Loucy (cell line): ENCODE measurements around the gene SKP2.
A peak's percentile ranks its signal among the peaks of the same experiment; 100 is the strongest.

Experiments used
- H2AFZ ChIP-seq: fragments of 200-600 bp; sonication (generic); 2 replicates; pipeline ENCODE4 v1.6.0; 2016; ENCODE audit warnings: antibody characterized with exemption, mild to moderate bottlenecking, low read length, moderate library complexity
- H3F3A ChIP-seq: fragments of 200-600 bp; 2 replicates; pipeline ENCODE4 v1.6.0; 2016; ENCODE audit warnings: antibody characterized with exemption, low read depth, mild to moderate bottlenecking
- H3K27me3 ChIP-seq: fragments of 200-600 bp; sonication (generic); 2 replicates; pipeline ENCODE4 v1.6.1; 2014; ENCODE audit warnings: low read length, mild to moderate bottlenecking; ENCODE audit not compliant: insufficient read depth, poor library complexity, severe bottlenecking
- H3K36me3 ChIP-seq: fragments of 200-600 bp; sonication (generic); 2 replicates; pipeline ENCODE4 v1.6.1; 2016; ENCODE audit warnings: low read length; ENCODE audit not compliant: insufficient read depth
- H3K4me1 ChIP-seq: fragments of 200-600 bp; sonication (generic); 2 replicates; pipeline ENCODE4 v1.5.1; 2014; ENCODE audit warnings: low read length, mild to moderate bottlenecking; ENCODE audit not compliant: insufficient read depth, poor library complexity, severe bottlenecking
- H3K4me2 ChIP-seq: fragments of 200-600 bp; sonication (generic); 2 replicates; pipeline ENCODE4 v1.6.0; 2014; ENCODE audit warnings: antibody characterized with exemption, low read length, low read depth, mild to moderate bottlenecking; ENCODE audit not compliant: poor library complexity, severe bottlenecking
- H3K4me3 ChIP-seq: fragments of 200-600 bp; sonication (generic); 2 replicates; pipeline ENCODE4 v1.5.1; 2014; ENCODE audit warnings: low read length, mild to moderate bottlenecking, mixed read lengths; ENCODE audit not compliant: poor library complexity, severe bottlenecking
- H3K79me2 ChIP-seq: fragments of 200-600 bp; sonication (generic); 2 replicates; pipeline ENCODE4 v1.6.1; 2014; ENCODE audit warnings: low read length; ENCODE audit not compliant: insufficient read depth
- H3K9ac ChIP-seq: fragments of 200-600 bp; sonication (generic); 2 replicates; pipeline ENCODE4 v1.6.0; 2014; ENCODE audit warnings: mild to moderate bottlenecking, low read depth, low read length, moderate library complexity; ENCODE audit not compliant: poor library complexity, severe bottlenecking
- H3K9me2 ChIP-seq: fragments of 200-600 bp; sonication (generic); replicated peaks from 2 replicates; pipeline ENCODE4 v1.6.1; 2016; ENCODE audit warnings: low read depth, low read length, mixed read lengths
- H3K9me3 ChIP-seq: fragments of 200-600 bp; sonication (generic); 2 replicates; pipeline ENCODE4 v1.6.1; 2014; ENCODE audit warnings: mild to moderate bottlenecking, antibody characterized with exemption, low read length, low read depth; ENCODE audit not compliant: insufficient read depth
- H4K20me1 ChIP-seq: fragments of 200-600 bp; sonication (generic); 2 replicates; pipeline ENCODE4 v1.6.0; 2014; ENCODE audit warnings: antibody characterized with exemption, low read length, mild to moderate bottlenecking; ENCODE audit not compliant: insufficient read depth, poor library complexity, severe bottlenecking
- EZH2phosphoT487 ChIP-seq: fragments of 200-600 bp; IDR thresholded peaks from 2 replicates; pipeline ENCODE4 v1.6.1; 2018; ENCODE audit warnings: antibody characterized with exemption, mild to moderate bottlenecking, moderate library complexity, borderline replicate concordance
- TF ChIP-seq, protein P1 (sequence below): fragments of 200-600 bp; sonication (generic); conservative IDR thresholded peaks from 2 replicates; pipeline ENCODE4 v1.5.1; 2014; ENCODE audit warnings: mild to moderate bottlenecking, antibody characterized with exemption, low read length

The SKP2 gene

DNA sequence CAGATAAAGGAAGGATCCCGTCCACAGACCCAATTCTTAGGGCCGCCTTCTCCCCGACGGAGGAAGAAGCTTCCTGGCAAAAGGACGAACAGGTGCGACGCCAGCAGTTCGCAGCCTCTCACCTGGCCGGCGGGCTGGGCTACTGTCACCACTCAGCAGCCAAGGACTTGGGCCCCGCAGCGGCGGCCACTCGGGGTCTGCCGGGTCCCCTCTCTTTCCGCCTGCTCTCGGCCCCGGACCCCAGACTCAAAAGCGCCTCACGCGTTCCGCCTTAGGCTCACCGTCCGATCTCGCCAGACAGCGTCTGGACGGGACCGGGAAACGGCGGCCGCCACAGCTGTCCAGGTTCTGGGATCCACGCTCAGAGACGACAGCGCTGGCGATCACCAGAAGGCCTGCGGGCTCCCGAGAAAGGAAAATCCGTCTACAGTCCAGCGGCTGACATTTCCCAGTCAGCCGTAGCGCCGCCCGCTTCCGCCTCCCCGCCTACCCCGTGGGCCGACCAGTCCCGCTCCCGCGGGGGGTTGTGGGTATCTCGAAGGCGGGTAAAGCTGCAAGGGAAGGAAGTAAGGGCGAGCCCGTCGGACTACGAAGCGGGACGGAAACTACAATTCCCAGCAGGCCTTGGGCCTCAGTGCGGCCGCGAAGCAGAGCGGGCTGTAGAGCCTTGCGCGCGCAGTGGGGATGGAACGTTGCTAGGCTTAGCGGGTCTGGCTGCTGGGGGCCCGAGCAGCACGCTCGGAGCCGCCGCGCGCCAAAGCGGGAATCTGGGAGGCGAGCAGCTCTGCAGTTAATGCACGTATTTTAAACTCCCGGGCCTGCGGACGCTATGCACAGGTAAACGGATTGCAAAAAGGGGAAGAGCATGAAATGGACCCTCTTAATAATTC is at the start of gene SKP2, which contains the start of gene LMBRD2:
SKP2 (plus strand) TSS at position 678 of the 890 bp plus-strand sequence; CDS start at position 830, 152 bp downstream.
LMBRD2 (minus strand) TSS at position 454 of the 890 bp plus-strand sequence. CDS start 8,538 bp downstream, outside the sequence.
- Histone ChIP-seq H3K4me3 (peak within 1 kb of the TSS; percentile 85), H3K4me1 (peaks cover 43% of the 10 kb centered on the region), H3K79me2 (peaks cover 68% of the 10 kb centered on the region), H2AFZ (peak within 1 kb of the TSS; percentile 88), H3F3A (no peaks in the 10 kb centered on the region), H3K9me2 (no peaks in the 10 kb centered on the region), H4K20me1 (peaks cover 23% of the 10 kb centered on the region), H3K27me3 (no peaks in the 10 kb centered on the region), H3K9me3 (no peaks in the 10 kb centered on the region), H3K36me3 (no peaks in the 10 kb centered on the region), H3K9ac (peak within 1 kb of the TSS; percentile 88), H3K4me2 (peak within 1 kb of the TSS; percentile 91)
- no peak for TF ChIP-seq EZH2phosphoT487
- TF ChIP-seq, protein P1, sequence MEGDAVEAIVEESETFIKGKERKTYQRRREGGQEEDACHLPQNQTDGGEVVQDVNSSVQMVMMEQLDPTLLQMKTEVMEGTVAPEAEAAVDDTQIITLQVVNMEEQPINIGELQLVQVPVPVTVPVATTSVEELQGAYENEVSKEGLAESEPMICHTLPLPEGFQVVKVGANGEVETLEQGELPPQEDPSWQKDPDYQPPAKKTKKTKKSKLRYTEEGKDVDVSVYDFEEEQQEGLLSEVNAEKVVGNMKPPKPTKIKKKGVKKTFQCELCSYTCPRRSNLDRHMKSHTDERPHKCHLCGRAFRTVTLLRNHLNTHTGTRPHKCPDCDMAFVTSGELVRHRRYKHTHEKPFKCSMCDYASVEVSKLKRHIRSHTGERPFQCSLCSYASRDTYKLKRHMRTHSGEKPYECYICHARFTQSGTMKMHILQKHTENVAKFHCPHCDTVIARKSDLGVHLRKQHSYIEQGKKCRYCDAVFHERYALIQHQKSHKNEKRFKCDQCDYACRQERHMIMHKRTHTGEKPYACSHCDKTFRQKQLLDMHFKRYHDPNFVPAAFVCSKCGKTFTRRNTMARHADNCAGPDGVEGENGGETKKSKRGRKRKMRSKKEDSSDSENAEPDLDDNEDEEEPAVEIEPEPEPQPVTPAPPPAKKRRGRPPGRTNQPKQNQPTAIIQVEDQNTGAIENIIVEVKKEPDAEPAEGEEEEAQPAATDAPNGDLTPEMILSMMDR = no peak

DNA sequence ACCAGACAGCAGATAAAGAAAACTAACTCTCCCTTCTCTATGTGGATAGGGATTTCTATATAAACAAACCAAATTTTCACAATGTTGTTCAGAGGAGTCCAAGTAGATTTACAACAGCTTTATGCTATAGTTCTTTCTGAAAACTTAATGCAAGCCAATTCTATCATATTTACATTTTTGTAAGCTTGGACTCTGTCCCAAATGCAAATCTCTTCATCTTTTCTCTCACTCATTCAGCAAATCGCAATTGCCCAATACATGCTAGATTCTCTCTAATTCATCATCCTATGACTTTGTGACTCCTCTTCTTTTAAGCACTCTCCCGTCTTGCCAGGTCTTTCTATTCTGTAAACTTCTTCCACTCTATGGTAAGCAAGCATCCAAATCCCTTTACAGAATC is 46.1 kb upstream of the SKP2 start:
- no peaks in the 10 kb centered on the region for H3K9me2 ChIP-seq
- H3K36me3 ChIP-seq = peaks cover 14% of the 10 kb centered on the region; the same call in 1 of the 2 replicates
- no peaks in the 10 kb centered on the region for H3K79me2 ChIP-seq
- H3K27me3 ChIP-seq = no peaks in the 10 kb centered on the region
- no peaks in the 10 kb centered on the region for H3K9me3 ChIP-seq
- TF ChIP-seq, protein P1 = no peak
- TF ChIP-seq EZH2phosphoT487 = no peak
- H3K9ac ChIP-seq = no peak overlapping the region
- H2AFZ ChIP-seq = no peak overlapping the region
- H3K4me1 ChIP-seq = no peaks in the 10 kb centered on the region
- H3K4me2 ChIP-seq = no peak overlapping the region
- H3K4me3 ChIP-seq = no peak overlapping the region
- no peaks in the 10 kb centered on the region for H4K20me1 ChIP-seq
- no peaks in the 10 kb centered on the region for H3F3A ChIP-seq

DNA sequence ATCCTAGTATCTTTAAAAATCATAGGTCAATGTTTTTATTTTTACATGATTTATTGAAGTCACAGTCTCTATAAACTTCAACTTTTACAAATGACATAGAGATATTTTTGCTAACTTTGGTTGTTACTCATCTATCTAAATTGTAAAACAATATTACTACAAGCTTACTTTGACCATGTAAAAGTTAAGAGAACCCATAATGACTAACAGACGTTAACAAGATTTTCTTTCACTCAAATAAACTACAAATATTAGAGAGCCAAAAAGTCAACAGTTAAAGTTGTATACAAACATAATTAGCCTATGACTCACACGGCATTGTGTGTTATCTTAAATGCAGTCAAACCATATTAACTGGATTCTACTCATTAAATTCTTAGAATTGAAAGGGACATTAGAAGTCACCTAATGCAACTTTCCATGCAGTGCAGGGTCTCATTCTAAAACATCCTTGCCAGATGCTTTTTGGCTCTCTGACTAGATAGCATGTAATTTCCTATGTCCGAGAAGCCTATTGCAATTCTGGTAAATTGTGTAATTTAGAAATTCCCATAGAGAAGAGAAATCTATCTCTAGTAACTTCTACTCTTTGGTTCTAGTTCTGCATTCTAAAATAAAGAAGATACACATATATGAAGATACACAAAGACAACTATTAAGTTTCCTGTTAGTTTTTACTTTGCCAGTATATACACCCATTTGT is 43.0 kb upstream of the SKP2 start:
- Histone ChIP-seq H3K4me1 (peaks cover 15% of the 10 kb centered on the region), H4K20me1 (no peaks in the 10 kb centered on the region), H3K79me2 (no peaks in the 10 kb centered on the region), H3F3A (no peaks in the 10 kb centered on the region), H3K4me2 (no peak overlapping the region), H3K9me2 (no peaks in the 10 kb centered on the region), H3K4me3 (no peak overlapping the region), H2AFZ (no peak overlapping the region), H3K27me3 (no peaks in the 10 kb centered on the region), H3K9ac (no peak overlapping the region), H3K36me3 (peaks cover 14% of the 10 kb centered on the region; the same call in 1 of the 2 replicates), H3K9me3 (no peaks in the 10 kb centered on the region)
- TF ChIP-seq, protein P1 = no peak
- no peak for TF ChIP-seq EZH2phosphoT487
